GM12872 (cell line): ENCODE measurements around the gene KRTAP1-4.

ENCODE experiments used
- CTCF ChIP-seq: IDR thresholded peaks from 3 replicates; pipeline ENCODE4 v1.5.1; 2011; ENCODE audit warnings: low read depth, mild to moderate bottlenecking, low read length, moderate library complexity; ENCODE audit not compliant: insufficient read depth

The KRTAP1-4 gene

GRCh38 chr17:40996829-40997228 is 33.2 kb downstream of the KRTAP1-4 start:
- TF ChIP-seq CTCF, result no peak

GRCh38 chr17:40995116-40995515 is 34.9 kb downstream of the KRTAP1-4 start:
- no peak for TF ChIP-seq CTCF

GRCh38 chr17:40993839-40994238 is 36.2 kb downstream of the KRTAP1-4 start, which contains the start of gene KRTAP3-3:
TSS of gene KRTAP3-3 (minus strand) at chr17:40994164. CDS start at chr17:40994097, 67 bp downstream.
- TF ChIP-seq CTCF, result no peak

DNA sequence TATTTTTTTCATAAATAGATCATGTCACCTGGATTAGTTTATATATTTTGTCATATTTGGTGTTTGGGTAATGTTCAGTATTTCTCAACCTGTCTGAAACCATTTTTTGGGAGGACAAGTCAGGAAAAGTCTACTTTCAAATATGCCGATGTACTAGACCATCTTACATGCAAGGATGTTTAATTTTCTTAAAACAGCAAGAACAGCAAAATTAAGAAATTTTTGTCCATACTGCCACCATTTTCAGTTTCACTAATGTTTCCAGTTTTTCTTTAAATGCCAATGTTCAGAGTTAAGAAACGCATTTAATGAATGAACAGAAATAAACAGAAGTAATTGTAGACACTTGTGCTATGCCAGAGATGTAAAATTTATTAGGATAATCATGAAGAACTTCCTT is 36.9 kb downstream of the KRTAP1-4 start:
- no peak for TF ChIP-seq CTCF

DNA sequence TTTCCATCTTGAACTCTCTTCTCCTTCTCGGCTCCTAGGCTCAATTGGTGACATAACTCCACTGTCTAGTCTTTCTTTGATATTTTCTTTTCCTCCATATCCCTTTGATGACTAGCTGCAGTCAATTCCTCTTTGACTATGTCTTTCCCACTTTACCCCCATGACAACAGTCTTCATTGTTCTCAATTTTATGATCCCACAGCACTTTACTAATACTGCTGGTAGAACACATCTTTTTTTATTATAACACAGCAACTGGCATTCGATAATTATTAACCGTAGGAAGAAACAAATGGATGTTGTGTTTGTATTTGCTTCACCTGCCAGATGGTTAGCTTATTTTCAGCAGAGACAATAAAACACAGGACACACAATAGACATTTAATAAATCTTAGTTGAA is 37.3 kb downstream of the KRTAP1-4 start:
- no peak for TF ChIP-seq CTCF

DNA sequence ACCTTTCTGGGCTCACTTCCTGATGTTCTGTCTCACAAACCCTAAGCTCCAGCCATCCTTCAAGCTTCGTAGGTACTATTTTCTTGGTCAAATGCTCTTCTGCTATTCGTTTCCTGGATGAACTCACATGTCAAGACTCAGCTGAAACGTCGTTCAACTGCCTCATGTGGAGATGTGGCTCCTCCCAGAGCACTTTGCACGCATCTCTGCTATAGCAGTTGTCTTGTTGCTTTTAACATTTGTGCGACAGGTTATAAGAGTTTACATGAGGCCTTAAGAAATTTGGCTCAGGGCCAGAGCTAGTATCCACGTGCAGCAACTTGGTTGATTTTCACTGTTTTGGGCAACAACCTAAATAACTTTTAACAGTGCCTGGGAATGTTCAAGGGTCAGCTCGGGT is 43.1 kb downstream of the KRTAP1-4 start:
- TF ChIP-seq CTCF, result no peak

DNA sequence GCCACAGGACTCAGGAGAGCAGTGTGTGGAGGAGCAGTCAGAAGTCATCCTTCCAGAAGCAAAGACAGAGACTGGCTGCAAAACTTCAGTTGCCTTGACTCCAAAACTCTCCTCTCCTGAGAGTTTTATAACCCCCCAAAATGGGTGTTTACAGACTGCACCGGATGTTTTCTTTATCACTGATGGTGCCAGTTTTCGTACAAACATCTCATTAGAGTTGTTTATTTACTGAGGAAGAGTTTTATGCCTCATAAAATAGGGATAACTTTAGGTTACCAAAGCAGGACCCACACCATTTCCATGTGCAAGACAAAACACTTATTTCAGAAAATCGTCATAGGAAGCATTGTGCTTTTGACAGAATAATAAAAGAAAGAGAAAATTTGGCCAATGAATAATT is 45.8 kb downstream of the KRTAP1-4 start, which contains the start of gene KRT40:
TSS of gene KRT40 (minus strand) at position 101 of the 400 bp plus-strand sequence. CDS start at position 48, 53 bp downstream.
- no peak for TF ChIP-seq CTCF

GRCh38 chr17:40981115-40981514 is 48.9 kb downstream of the KRTAP1-4 start:
- TF ChIP-seq CTCF, result no peak
